ENCODE measurements around the gene COG5.

The COG5 gene

GRCh38 chr7:107592361-107593024 is 28.8 kb upstream of the COG5 start:
- Mint-ChIP-seq H3K36me3 (peaks cover 9 to 32% of the 10 kb centered on the region in 2 donors), H3K27ac (no peak overlapping the region), H3K4me3 (no peak overlapping the region), H3K27me3 (no peaks in the 10 kb centered on the region), H3K9me3 (no peaks in the 10 kb centered on the region), H3K4me1 (no peaks in the 10 kb centered on the region)
- DNase-seq: no peak
- no peak for ATAC-seq (replicated peaks)

GRCh38 chr7:107591421-107591820 is 27.7 kb upstream of the COG5 start:
- Mint-ChIP-seq H3K4me3 (no peak overlapping the region), H3K27ac (no peak overlapping the region), H3K4me1 (no peaks in the 10 kb centered on the region), H3K36me3 (peaks cover 7 to 26% of the 10 kb centered on the region in 2 donors), H3K9me3 (no peaks in the 10 kb centered on the region), H3K27me3 (no peaks in the 10 kb centered on the region)
- DNase-seq (no peak), ATAC-seq (replicated peaks) (no peak)

GRCh38 chr7:107588529-107589130 is 24.9 kb upstream of the COG5 start:
- no peak for ATAC-seq (replicated peaks)
- Mint-ChIP-seq H3K4me3 (no peak overlapping the region), H3K9me3 (no peaks in the 10 kb centered on the region), H3K27me3 (no peaks in the 10 kb centered on the region), H3K27ac (no peak overlapping the region), H3K36me3 (peaks cover 17 to 35% of the 10 kb centered on the region in 2 donors), H3K4me1 (no peaks in the 10 kb centered on the region)
- no peak for DNase-seq

- ATAC-seq (replicated peaks): no peak
Observed at GRCh38 chr7:107584716-107585115, 21.0 kb upstream of the COG5 start.

GRCh38 chr7:107582875-107583274 is 19.2 kb upstream of the COG5 start:
- DNase-seq (no peak), ATAC-seq (replicated peaks) (no peak)
- H3K27ac Mint-ChIP-seq: no peak overlapping the region
- peaks cover 14 to 19% of the 10 kb centered on the region in 2 donors for H3K36me3 Mint-ChIP-seq
- peaks cover 8 to 10% of the 10 kb centered on the region in 2 donors for H3K4me1 Mint-ChIP-seq
- H3K9me3 Mint-ChIP-seq: no peaks in the 10 kb centered on the region
- no peaks in the 10 kb centered on the region for H3K27me3 Mint-ChIP-seq
- no peak overlapping the region for H3K4me3 Mint-ChIP-seq

More at GRCh38 chr7:107584716-107585115, 21.0 kb upstream of the COG5 start:
- Mint-ChIP-seq H3K27me3 (no peaks in the 10 kb centered on the region), H3K4me1 (peaks cover 5 to 10% of the 10 kb centered on the region in 2 donors), H3K36me3 (peaks cover 17 to 24% of the 10 kb centered on the region in 2 donors), H3K4me3 (no peak overlapping the region), H3K9me3 (no peaks in the 10 kb centered on the region), H3K27ac (no peak overlapping the region)
- no peak for DNase-seq

GRCh38 chr7:107581387-107582013 is 17.8 kb upstream of the COG5 start:
- ATAC-seq (replicated peaks): no peak
- Mint-ChIP-seq H3K27me3 (no peaks in the 10 kb centered on the region), H3K27ac (no peak overlapping the region), H3K4me1 (peaks cover 8 to 10% of the 10 kb centered on the region in 2 donors), H3K4me3 (no peak overlapping the region), H3K9me3 (no peaks in the 10 kb centered on the region), H3K36me3 (peaks cover 14 to 20% of the 10 kb centered on the region in 2 donors)
- DNase-seq: no peak

GRCh38 chr7:107580716-107581383 is 17.1 kb upstream of the COG5 start:
- Mint-ChIP-seq H3K27ac (peak overlapping the region; percentile 83), H3K36me3 (peaks cover 11 to 19% of the 10 kb centered on the region in 2 donors), H3K4me1 (peaks cover 8 to 10% of the 10 kb centered on the region in 2 donors), H3K4me3 (peak overlapping the region; percentile 89 to 95), H3K27me3 (no peaks in the 10 kb centered on the region), H3K9me3 (no peaks in the 10 kb centered on the region)
- DNase-seq (no peak), ATAC-seq (replicated peaks) (no peak)

GRCh38 chr7:107579885-107580715 is 16.4 kb upstream of the COG5 start, which contains the start of gene BCAP29:
TSS of gene BCAP29 (plus strand) at chr7:107580246. CDS start at chr7:107580773, 527 bp downstream.
- no peaks in the 10 kb centered on the region for H3K9me3 Mint-ChIP-seq
- H3K27ac Mint-ChIP-seq: peak within 1 kb of the TSS; percentile 92
- DNase-seq (peak; percentile 70), ATAC-seq (replicated peaks) (peak; percentile 97 to 98)
- H3K27me3 Mint-ChIP-seq: no peaks in the 10 kb centered on the region
- peaks cover 6 to 13% of the 10 kb centered on the region in 2 donors for H3K36me3 Mint-ChIP-seq
- H3K4me1 Mint-ChIP-seq: peaks cover 8 to 10% of the 10 kb centered on the region in 2 donors
- peak within 1 kb of the TSS; percentile 89 to 95 for H3K4me3 Mint-ChIP-seq

GRCh38 chr7:107579554-107579884 is 15.8 kb upstream of the COG5 start:
- Mint-ChIP-seq H3K27me3 (no peaks in the 10 kb centered on the region), H3K36me3 (peaks cover 3 to 9% of the 10 kb centered on the region in 2 donors), H3K9me3 (no peaks in the 10 kb centered on the region), H3K4me1 (peaks cover 8 to 10% of the 10 kb centered on the region in 2 donors), H3K4me3 (peak overlapping the region; percentile 89 to 95), H3K27ac (peak overlapping the region; percentile 92)
- no peak for DNase-seq
- no peak for ATAC-seq (replicated peaks)

- Mint-ChIP-seq H3K9me3 (no peaks in the 10 kb centered on the region), H3K36me3 (peaks cover 7 to 17% of the 10 kb centered on the region in 2 donors), H3K27ac (no peak overlapping the region), H3K4me3 (no peak overlapping the region), H3K4me1 (no peaks in the 10 kb centered on the region), H3K27me3 (no peaks in the 10 kb centered on the region)
- ATAC-seq (replicated peaks) (no peak), DNase-seq (no peak)
Observed at GRCh38 chr7:107573537-107573936, 9.8 kb upstream of the COG5 start.

- no peaks in the 10 kb centered on the region for H3K27me3 Mint-ChIP-seq
- no peak for ATAC-seq (replicated peaks)
- no peaks in the 10 kb centered on the region for H3K9me3 Mint-ChIP-seq
- H3K36me3 Mint-ChIP-seq: peaks cover 11 to 20% of the 10 kb centered on the region in 2 donors
- no peak overlapping the region for H3K4me3 Mint-ChIP-seq
- no peak overlapping the region for H3K27ac Mint-ChIP-seq
- H3K4me1 Mint-ChIP-seq: peaks cover 0 to 3% of the 10 kb centered on the region in 2 donors
- DNase-seq: no peak
Observed at GRCh38 chr7:107570298-107570697, 6.6 kb upstream of the COG5 start.

- no peak for DNase-seq
- peaks cover 27 to 43% of the 10 kb centered on the region in 2 donors for H3K4me1 Mint-ChIP-seq
- peak overlapping the region; percentile 94 to 96 for H3K4me3 Mint-ChIP-seq
Observed at GRCh38 chr7:107564553-107565298, 1.0 kb upstream of the COG5 start.

GRCh38 chr7:107563081-107563774 is 492 bp downstream of the COG5 start:
- no peaks in the 10 kb centered on the region for H3K9me3 Mint-ChIP-seq
- DNase-seq (no peak), ATAC-seq (replicated peaks) (peak; percentile 64 to 65)
- H3K4me3 Mint-ChIP-seq: peak overlapping the region; percentile 94 to 96
- peak overlapping the region; percentile 95 for H3K27ac Mint-ChIP-seq
- no peaks in the 10 kb centered on the region for H3K27me3 Mint-ChIP-seq
- peaks cover 5 to 16% of the 10 kb centered on the region in 2 donors for H3K36me3 Mint-ChIP-seq
- H3K4me1 Mint-ChIP-seq: peaks cover 29 to 50% of the 10 kb centered on the region in 2 donors

More at GRCh38 chr7:107564553-107565298, 1.0 kb upstream of the COG5 start:
- ATAC-seq (replicated peaks): no peak
- Mint-ChIP-seq H3K27me3 (no peaks in the 10 kb centered on the region), H3K27ac (peak overlapping the region; percentile 95), H3K9me3 (no peaks in the 10 kb centered on the region), H3K36me3 (peaks cover 5 to 16% of the 10 kb centered on the region in 2 donors)

All from stimulated activated naive B cell treated with anti-CD40 and anti-IgM and Interleukin-4, amounts not matched to agents 10 μg/mL and 1 μg/mL and 100 μg/mL, for 72 hours (primary cell).